ENCODE results near the gene ITGA1.

DNA sequence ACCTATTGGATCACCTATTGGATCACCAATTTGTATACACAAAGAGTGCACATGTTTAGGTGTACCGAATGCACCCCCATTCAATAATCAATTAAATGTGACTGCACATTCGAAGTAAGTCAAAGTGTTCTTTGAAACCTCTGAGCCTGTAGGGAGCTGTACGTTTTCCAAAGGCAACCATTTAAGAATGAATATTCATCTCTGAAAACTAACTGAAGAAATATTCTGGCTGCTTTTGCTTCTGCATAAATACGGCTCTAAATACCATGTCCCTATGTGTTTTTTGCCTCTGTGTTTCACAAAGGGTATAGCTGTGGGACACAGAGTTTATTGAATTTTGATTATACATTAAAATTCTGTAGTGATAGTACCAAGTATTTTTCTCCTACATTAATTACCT, 95.4 kb downstream of the ITGA1 start:
- TF ChIP-seq CTCF (IDR thresholded peaks at IDR 0.05) (no peak), POLR2A (IDR thresholded peaks at IDR 0.05) (no peak)
